GM18861 (cell line): Measurements from ENCODE around the gene CHST5.
"Not testable (repeated sequence)": the region's sequence is repeated elsewhere in the genome, so short reads cannot be mapped to it uniquely, and the experiment has no call there.

ENCODE experiments used
- ATAC-seq: cut with Tn5 transposase; IDR thresholded peaks from one replicate; pipeline ENCODE4 v1.9.1; 2021; ENCODE audit not compliant: unreplicated experiment

Gene CHST5

GRCh38 chr16:75552951-75553350, 17.0 kb upstream of the CHST5 start:
- no peak for ATAC-seq

DNA sequence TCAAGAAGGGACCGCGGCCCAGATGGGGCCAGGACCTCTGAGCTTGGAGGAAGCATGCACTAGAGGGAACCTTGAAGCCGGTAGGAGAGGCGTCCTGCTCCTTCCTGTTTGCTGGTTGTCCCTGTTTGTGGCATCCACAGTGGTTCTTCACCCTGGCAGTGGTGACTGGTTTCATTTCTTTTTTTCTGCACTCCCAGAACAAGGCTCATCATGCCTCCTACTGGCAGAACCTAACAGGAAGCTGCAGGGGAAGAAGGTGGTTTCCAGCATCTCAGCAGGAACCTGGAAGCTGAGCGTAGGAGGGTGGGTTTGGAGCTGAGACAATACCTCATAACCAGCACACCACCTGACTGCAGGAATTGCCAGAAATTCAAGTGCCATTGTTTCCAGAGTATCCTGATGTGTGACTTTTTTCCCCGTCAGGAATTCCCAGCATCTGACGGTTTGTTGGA, 14.3 kb upstream of the CHST5 start:
- ATAC-seq, result peak; percentile 80

DNA sequence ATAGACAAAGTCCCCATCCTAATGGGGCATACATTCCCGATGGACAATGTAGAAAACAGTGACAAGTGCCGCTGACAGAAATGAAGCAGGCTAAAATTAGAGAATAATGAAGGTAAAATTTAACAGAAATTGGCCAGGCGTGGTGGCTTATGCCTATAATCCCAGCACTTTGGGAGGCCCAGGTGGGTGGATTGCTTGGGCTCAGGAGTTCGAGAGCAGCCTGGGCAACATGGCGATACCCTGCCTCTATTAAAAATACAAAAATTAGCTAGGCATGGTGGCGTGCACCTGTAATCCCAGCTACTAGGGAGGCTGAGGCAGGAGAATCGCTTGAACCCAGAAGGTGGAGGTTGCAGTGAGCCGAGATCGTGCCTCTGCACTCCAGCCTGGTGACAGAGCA, 12.5 kb upstream of the CHST5 start:
- ATAC-seq, result not testable (repeated sequence)

GRCh38 chr16:75546293-75546692, 10.4 kb upstream of the CHST5 start:
- ATAC-seq, result no peak

- not testable (repeated sequence) for ATAC-seq
Observed at GRCh38 chr16:75545879-75546278, 10.0 kb upstream of the CHST5 start.

DNA sequence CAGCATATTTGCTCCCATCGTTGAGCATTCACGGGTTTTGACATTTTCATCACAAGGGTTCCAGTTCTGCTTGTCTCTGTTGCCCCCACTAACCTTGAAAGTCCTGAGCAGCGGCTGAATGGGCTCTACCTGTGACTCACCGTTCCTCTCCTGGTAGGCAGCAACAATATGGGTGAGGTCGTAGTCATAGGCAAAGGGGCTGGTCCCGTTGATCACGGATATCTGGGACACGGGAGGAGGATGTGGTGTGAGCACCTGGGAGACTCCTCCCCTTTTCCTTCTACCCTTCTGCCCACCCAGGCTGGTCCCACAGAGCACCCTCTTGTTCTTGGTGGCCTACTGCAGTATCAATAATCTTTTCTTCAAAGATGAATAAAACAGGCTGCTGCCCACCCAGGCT, 6.6 kb upstream of the CHST5 start:
- not testable (repeated sequence) for ATAC-seq

DNA sequence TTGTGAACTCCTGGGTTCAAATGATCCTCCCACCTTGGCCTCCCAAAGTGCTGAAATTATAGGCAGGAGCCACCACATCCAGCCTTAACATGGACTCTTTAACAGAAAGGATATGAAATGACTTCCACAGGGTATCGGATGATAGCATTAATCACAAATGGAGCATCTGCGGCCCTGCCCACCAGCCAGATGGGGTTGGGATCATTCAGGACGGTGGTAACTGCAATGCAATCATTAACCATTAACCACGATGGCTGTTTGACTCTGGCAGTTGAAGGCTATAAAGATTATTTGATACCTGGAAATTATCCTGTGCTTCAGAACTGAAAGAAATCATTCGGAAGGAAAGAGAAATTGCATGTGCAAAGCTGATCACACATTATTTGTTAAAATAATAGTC, 5.3 kb upstream of the CHST5 start:
- ATAC-seq, result no peak

DNA sequence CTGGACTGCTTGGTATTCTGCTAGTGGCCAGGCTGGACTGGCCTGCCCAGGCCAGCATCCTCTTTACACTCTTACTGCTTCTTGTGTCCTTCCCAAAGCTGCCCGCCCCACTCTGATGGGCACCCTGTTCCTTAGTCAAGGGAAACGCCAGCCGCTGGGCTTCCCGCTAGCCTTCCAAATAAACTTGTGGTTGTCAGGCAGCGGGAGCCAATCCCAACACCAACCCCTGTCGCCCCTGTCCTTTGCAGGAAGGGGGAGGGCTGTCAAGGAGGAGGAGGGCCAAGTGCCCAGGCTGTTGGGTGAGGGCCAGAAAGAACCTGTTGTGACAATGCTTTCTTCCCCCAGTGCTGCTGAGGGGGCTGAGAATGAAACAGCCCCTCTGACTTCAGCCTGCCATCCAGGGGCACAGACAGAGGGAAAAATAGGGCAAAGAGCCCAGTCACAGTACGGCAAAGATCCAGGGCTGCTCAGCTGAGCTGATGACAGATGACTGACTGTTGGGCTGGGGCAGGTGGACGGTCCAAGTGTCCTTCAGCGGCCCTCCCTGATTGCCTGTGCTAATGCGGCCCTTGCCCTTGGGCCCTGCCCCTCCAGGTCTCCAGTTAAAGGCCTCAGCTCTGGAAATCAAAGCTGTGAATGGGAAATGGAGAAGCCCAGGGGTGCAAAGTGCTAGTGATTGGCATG, 3.1 kb upstream of the CHST5 start:
- ATAC-seq, result not testable (repeated sequence)

- no peak for ATAC-seq
Observed at GRCh38 chr16:75537776-75538175, 1.9 kb upstream of the CHST5 start.

DNA sequence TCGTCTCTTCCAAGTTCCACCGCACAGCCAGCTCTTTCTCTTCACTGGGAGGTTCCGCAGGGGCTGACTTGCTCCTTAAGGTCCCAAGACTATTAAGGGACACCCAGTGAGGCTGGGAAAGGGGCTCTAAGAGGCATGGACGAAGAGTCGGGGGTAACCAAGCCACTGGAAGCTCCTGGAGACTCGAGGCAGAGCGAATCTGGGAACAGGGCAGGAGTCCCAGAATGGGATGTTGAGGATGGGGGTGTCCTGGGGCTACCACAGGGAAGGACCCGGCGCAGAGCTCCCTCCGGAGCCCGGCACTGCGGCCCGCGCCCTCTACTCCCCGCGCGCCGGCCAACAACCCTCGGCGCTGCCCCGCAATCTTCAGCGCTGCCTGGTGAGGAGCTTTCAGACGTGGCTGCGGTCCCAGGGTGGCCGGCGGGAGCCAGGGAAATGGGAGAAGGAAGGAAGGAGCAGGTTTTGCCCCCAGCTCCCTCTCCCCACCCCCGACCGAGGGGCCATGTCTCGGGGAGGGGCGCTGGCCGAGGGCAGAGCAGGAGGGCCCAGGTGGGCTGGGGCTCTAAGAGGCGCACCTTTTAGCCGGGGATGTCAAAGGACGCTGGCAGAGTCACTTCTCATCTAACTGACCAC, 581 bp downstream of the CHST5 start:
- ATAC-seq, result no peak

GRCh38 chr16:75534560-75535205, 1.2 kb downstream of the CHST5 start:
- ATAC-seq, result no peak

DNA sequence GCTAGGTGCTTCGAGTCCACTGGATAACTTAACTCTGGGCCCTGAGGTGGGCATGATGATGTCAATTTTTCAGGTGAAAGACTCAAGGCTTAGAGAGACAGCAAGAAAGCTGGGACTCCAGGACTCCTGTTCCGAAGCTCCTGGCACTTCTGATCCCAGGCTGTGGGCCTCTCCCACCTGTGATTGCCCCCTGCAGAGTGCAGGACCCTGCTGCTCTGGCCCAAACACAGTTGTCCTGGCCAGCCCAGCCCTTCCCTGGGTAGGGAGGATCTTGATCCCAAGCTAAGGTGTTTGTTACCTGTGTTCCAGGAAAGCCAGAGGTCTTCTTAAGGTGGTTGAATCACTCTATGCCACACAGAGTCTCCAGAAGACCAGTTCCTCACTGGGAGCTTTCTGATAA, 3.1 kb downstream of the CHST5 start:
- no peak for ATAC-seq

DNA sequence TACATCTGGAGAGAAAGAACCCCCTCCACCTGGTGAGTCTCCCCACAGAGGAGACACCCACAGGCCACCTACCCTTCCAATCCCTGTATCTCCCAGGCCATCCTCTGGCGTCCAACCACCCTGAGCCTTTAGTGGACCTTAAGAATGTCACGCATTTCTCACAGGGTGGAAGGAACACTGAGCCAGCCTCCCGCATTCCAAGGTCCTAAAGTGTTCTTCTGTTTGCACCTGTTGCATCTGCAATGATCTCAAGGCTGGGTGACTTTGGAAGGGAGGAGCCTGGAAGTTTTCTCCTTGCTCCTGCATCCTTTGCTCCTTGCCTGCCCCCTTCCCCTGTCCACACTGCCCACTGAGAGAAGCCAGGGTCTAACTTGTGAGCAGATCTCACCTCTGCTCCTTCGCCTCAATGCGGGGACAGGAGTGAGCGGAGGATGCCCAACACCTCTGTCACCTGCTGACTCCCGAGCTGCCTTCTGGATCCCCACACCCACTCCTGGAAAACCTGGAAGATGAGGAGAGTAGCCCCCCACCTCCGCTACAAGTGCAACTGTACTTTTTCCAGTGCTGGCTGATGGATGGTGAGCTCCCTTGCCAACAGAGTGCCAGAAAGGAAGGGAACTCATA, 3.7 kb downstream of the CHST5 start:
- no peak for ATAC-seq

DNA sequence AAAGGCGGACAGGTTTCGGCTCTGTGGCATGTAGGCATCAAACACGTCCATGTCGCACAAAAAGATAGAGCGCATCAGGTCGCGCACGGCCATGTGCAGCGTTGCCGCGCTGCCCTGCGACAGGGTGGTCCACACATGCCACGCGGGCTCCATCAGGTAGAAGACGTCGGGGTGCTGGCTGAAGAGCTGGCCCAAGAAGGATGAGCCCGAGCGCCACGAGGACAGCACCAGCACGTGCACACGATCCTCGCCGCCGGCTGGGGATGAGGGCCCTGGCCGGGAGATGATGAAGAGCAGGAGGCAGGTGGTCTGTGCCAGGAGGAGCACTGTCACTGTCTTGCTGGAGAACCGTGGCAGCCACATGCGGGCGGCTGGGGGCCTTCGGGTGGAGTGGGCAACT, 5.9 kb downstream of the CHST5 start:
- ATAC-seq, result no peak

DNA sequence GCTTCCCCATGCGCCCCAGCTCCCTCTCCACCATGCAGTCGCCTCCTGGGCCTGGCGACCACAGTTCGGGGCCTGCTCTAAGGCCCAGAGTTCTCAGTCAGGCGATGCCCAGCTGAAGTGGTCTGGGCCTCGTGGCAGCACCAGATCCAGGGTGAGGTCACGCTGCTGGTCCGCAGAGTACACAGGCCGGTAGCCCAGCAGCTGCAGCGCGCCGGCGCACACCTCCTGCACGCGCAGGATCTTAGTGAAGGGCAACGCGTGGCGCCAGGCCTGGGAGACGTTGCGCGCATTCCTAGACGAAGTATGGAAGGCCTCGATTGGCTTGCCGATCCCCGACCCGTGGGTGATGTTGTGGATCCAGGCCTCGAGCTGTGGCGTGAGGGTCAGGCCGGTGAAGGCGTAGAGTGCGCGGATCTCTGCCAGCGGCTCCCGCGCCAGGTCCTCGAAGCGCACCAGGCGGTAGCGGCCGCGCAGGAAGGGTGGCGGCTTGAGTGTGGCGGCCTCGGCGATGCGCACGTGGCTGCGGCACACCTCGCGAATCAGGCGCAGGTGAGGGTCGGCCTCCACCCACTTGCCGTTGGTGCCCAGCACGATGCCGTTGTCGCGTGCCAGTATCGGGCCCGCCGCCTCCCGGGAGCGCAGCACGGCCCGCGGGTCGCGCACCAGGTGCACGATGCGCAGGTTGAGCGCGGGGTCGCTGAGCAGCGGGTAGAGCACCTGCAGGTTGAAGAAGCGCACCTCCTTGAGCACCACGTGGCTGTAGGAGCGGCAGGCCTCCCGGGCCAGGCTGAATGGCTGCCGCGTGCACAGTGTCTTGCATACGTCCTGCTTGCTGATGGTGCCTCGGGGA, 6.6 kb downstream of the CHST5 start:
- no peak for ATAC-seq

DNA sequence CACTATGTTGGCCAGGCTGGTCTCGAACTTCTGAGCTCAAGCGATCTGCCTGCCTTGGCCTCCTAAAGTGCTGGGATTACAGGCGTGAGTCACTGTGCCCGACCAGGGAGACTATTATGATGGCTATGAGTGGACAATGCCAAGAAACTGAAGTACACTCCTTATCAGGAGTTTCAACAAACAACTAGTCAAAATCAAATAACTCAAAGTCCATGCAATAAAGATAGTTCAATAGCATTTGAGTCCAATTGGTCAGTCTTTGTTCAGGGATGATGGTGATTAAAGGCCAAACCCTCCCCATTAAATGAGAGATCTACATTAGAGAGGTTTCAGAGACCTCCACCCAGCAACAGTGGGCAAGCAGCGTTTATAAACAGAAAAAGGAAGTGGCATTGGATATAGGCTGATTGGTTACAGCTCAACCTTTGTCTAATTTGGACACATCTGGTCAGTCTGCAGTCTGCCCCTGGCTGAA, 8.0 kb downstream of the CHST5 start:
- ATAC-seq, result no peak

- ATAC-seq, result no peak
Observed at GRCh38 chr16:75526032-75526790, 9.7 kb downstream of the CHST5 start.

- ATAC-seq, result no peak
Observed at GRCh38 chr16:75519175-75519574, 16.7 kb downstream of the CHST5 start.

- peak; percentile 3 for ATAC-seq
Observed at GRCh38 chr16:75516189-75516966, 19.5 kb downstream of the CHST5 start.
